HL-60 (cell line): ENCODE results near the gene MYBPC3.

Experiments
- CTCF ChIP-seq: IDR thresholded peaks from one replicate; pipeline ENCODE4 v1.5.1; 2011; ENCODE audit warnings: low read length, control low read depth, inconsistent platforms; ENCODE audit not compliant: insufficient read depth
- POLR2AphosphoS5 ChIP-seq: IDR thresholded peaks from 2 replicates; pipeline ENCODE4 v1.6.1; 2012; ENCODE audit warnings: low read depth
- SPI1 ChIP-seq: IDR thresholded peaks from 2 replicates; pipeline ENCODE4 v1.6.1; 2012; ENCODE audit warnings: low read depth, mild to moderate bottlenecking, borderline replicate concordance

- TF ChIP-seq CTCF (no peak), POLR2AphosphoS5 (no peak), SPI1 (no peak)
Observed at GRCh38 chr11:47299078-47299477, 53.4 kb downstream of the MYBPC3 start.
